MM.1S (cell line): ENCODE data around the gene FARSB.

Experiments used
- EZH2 ChIP-seq: fragments of 300-600 bp; sonication (generic); optimal IDR thresholded peaks from 2 replicates; pipeline ENCODE3; 2017; ENCODE audit warnings: low read depth, mild to moderate bottlenecking, antibody characterized with exemption, low read length, mixed read lengths
- TF ChIP-seq, protein P1 (sequence below): fragments of 300-600 bp; sonication (generic); IDR thresholded peaks from 2 replicates; pipeline ENCODE4 v1.5.1; 2016; ENCODE audit warnings: antibody characterized with exemption, low read length, mixed read lengths

DNA sequence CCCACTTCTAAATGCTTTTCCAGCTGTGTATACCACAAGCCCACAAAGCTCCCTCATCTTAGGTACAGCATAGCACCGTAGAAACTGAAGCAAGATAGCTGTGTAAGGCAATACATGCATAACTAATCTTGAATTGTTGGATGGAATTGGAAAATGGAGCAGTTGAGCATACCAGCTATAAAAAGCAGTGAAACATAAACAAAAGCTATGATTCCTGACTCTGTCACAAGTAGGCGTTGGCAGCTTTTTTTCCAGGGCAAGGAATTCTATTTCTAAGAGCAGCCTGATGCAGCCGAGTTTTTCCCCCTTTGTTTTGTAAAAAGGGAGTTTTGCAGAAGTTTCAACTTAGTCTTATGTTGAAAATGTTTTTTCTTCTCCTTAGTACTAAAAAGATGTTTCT is 48.0 kb upstream of the FARSB start:
- TF ChIP-seq, protein P1, sequence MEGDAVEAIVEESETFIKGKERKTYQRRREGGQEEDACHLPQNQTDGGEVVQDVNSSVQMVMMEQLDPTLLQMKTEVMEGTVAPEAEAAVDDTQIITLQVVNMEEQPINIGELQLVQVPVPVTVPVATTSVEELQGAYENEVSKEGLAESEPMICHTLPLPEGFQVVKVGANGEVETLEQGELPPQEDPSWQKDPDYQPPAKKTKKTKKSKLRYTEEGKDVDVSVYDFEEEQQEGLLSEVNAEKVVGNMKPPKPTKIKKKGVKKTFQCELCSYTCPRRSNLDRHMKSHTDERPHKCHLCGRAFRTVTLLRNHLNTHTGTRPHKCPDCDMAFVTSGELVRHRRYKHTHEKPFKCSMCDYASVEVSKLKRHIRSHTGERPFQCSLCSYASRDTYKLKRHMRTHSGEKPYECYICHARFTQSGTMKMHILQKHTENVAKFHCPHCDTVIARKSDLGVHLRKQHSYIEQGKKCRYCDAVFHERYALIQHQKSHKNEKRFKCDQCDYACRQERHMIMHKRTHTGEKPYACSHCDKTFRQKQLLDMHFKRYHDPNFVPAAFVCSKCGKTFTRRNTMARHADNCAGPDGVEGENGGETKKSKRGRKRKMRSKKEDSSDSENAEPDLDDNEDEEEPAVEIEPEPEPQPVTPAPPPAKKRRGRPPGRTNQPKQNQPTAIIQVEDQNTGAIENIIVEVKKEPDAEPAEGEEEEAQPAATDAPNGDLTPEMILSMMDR = no peak
- no peak for TF ChIP-seq EZH2
